SK-N-SH treated with all-trans-retinoic acid at 6 μM for 48 hours (cell line): ENCODE data around the gene KCNJ9.

Experiments used
- ARNTL ChIP-seq: fragments of 450-650 bp; formaldehyde crosslinking; IDR thresholded peaks from 2 replicates; pipeline ENCODE4 v1.5.0; 2020; ENCODE audit warnings: low read depth, mild to moderate bottlenecking, moderate library complexity, borderline replicate concordance
- CSDC2 ChIP-seq: fragments of 250-450 bp; sonication (Bioruptor Pico); IDR thresholded peaks from 2 replicates; pipeline ENCODE4 v1.5.0; 2020; ENCODE audit warnings: mild to moderate bottlenecking, moderate library complexity
- GLIS3 ChIP-seq: fragments of 250-450 bp; sonication (Bioruptor Pico); IDR thresholded peaks from 2 replicates; pipeline ENCODE4 v1.5.0; 2020; ENCODE audit warnings: mild to moderate bottlenecking, moderate library complexity
- ISL1 ChIP-seq: fragments of 250-450 bp; sonication (Bioruptor Pico); IDR thresholded peaks from 2 replicates; pipeline ENCODE4 v2.1.2; 2022; ENCODE audit warnings: mild to moderate bottlenecking, moderate library complexity
- OSR1 ChIP-seq: fragments of 250-450 bp; sonication (Bioruptor Pico); IDR thresholded peaks from 2 replicates; pipeline ENCODE4 v1.8.0; 2022; ENCODE audit warnings: moderate library complexity, mild to moderate bottlenecking, inconsistent platforms
- PATZ1 ChIP-seq: fragments of 250-450 bp; sonication (Bioruptor Pico); IDR thresholded peaks from 2 replicates; pipeline ENCODE4 v1.8.0; 2020; ENCODE audit warnings: mild to moderate bottlenecking, moderate library complexity, borderline replicate concordance
- RARB ChIP-seq: fragments of 250-450 bp; sonication (Bioruptor Pico); IDR thresholded peaks from 2 replicates; pipeline ENCODE4 v1.8.0; 2021; ENCODE audit warnings: mild to moderate bottlenecking, moderate library complexity
- SNAI2 ChIP-seq: fragments of 250-450 bp; sonication (Bioruptor Pico); IDR thresholded peaks from 2 replicates; pipeline ENCODE4 v1.5.0; 2020; ENCODE audit warnings: mild to moderate bottlenecking, moderate library complexity
- TCF4 ChIP-seq: fragments of 250-450 bp; sonication (Bioruptor Pico); IDR thresholded peaks from 2 replicates; pipeline ENCODE4 v1.8.0; 2021; ENCODE audit warnings: mild to moderate bottlenecking, moderate library complexity, borderline replicate concordance
- TSHZ2 ChIP-seq: fragments of 250-450 bp; sonication (Bioruptor Pico); IDR thresholded peaks from 2 replicates; pipeline ENCODE4 v1.5.0; 2020; ENCODE audit warnings: mild to moderate bottlenecking, moderate library complexity
- ZC3H10 ChIP-seq: fragments of 250-450 bp; sonication (Bioruptor Pico); IDR thresholded peaks from 2 replicates; pipeline ENCODE4 v1.5.1; 2021; ENCODE audit warnings: mild to moderate bottlenecking, moderate library complexity
- ZFP30 ChIP-seq: fragments of 450-650 bp; formaldehyde crosslinking; IDR thresholded peaks from 2 replicates; pipeline ENCODE4 v1.5.0; 2022; ENCODE audit warnings: mild to moderate bottlenecking, moderate library complexity
- ZNF565 ChIP-seq: fragments of 450-650 bp; formaldehyde crosslinking; conservative IDR thresholded peaks from 2 replicates; pipeline ENCODE4 v1.5.0; 2020; ENCODE audit warnings: low read depth, mild to moderate bottlenecking, moderate library complexity
- ZNF70 ChIP-seq: fragments of 450-650 bp; formaldehyde crosslinking; IDR thresholded peaks from 2 replicates; pipeline ENCODE4 v1.5.0; 2020; ENCODE audit warnings: mild to moderate bottlenecking, moderate library complexity

DNA sequence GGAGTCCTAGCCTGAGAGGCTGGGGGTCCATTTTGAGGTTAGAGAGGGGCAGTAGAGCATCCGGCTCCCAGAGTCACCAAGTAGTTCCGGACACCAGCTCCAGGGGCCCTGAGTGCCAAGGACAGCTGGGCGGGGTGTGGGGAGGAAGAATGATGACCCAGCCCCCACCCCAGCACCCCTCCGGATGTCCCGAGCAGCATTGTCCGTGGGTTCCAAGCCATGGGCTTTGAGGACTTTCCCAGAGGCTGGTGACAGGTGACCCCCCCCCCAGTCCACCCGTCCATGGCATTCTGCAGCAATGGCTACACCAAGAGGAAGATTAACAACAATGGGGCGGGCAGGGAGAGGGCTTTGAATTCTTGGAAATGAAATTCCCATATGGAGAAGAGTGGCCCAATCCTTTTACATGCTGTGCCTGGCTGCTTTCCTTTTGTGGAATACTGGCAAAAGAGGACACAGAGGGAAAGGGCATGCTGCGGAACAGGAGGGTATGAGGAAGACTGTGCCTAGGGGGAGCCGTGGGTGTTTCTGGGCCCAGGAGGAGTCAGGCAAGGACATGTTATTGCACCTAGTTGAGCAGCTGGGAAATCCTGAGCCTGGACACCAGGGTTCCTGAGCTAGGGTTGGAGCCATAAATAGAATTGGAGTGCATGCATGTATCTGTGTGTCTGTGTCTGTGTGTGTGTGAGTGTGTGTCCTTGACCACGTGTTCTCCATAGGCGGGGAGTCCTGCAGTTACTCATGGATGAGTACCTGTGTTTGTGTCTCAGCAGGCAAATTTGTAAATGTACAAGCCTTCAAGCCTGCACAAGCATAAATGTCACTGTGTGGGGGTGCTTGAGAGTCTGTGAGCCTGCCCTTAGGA is 35.2 kb downstream of the KCNJ9 start:
- no peak for TF ChIP-seq OSR1 (CRISPR knock-in tag)
- no peak for TF ChIP-seq SNAI2 (CRISPR knock-in tag)
- no peak for TF ChIP-seq ZFP30 (CRISPR knock-in tag)
- TF ChIP-seq ZC3H10 (CRISPR knock-in tag): no peak
- no peak for TF ChIP-seq RARB (CRISPR knock-in tag)
- TF ChIP-seq ZNF565 (CRISPR knock-in tag): no peak
- no peak for TF ChIP-seq ISL1
- no peak for TF ChIP-seq ZNF70
- TF ChIP-seq CSDC2 (CRISPR knock-in tag): no peak
- no peak for TF ChIP-seq TCF4 (CRISPR knock-in tag)
- no peak for TF ChIP-seq PATZ1 (CRISPR knock-in tag)
- no peak for TF ChIP-seq GLIS3 (CRISPR knock-in tag)
- no peak for TF ChIP-seq ARNTL (CRISPR knock-in tag)
- TF ChIP-seq TSHZ2 (CRISPR knock-in tag): no peak
